KBM-7 (cell line): ENCODE results near the gene WDR73.
A peak's percentile ranks its signal among the peaks of the same experiment; 100 is the strongest.

Source experiments
- DNase-seq: peaks from one replicate; pipeline ENCODE4 v3.0.0-alpha.2; 2015
- in situ Hi-C: fragments of 300-500 bp; cut with MboI; formaldehyde crosslinking; loops from 2 replicates; pipeline ENCODE4 v1.14.3; 2020; ENCODE audit warnings: low sequenced_read_pairs, low pct_unique_long_range_greater_than_20kb, mixed read lengths

Gene WDR73

DNA sequence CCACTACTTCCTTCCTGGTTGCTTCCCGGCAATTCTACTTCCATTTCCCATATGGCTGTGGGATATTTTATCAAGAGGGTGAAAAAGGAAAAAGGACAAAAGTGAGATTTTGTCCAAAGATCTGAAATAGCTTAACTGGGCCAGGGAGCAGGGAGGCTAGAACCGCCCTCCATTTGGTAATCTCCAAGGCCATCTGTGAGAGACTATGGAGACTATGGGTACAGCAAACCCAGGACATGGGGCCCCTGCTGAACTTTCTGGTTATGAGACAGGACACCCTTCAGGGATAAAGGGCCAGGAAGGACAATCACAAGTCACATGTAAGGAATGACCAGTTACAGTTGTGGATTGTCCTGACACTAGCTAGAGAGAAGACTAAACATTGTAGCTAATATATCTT lies 29.0 kb downstream of the WDR73 start:
- no peak for DNase-seq
- in situ Hi-C loops: no loop called here

DNA sequence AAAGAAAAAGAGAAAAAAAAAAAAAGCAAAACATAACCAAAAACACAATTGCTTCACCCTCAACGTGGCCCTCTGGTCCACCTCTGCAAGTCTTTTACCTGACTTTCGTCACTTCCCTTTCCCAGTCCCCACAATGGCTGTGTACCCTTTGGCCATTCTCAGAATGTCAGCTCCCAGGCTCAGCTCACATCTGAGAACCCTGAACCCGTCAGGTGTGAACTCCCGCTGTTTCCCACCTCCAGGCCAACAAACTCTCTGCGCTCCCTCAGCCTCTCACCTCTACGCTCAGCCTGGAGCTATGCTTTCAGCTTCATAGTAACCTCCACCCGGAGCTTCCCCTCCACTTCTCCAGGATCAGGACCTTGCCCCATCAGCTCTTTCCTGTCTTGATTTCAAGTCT lies 29.7 kb downstream of the WDR73 start:
- in situ Hi-C loops: no loop called here
- DNase-seq: no peak

DNA sequence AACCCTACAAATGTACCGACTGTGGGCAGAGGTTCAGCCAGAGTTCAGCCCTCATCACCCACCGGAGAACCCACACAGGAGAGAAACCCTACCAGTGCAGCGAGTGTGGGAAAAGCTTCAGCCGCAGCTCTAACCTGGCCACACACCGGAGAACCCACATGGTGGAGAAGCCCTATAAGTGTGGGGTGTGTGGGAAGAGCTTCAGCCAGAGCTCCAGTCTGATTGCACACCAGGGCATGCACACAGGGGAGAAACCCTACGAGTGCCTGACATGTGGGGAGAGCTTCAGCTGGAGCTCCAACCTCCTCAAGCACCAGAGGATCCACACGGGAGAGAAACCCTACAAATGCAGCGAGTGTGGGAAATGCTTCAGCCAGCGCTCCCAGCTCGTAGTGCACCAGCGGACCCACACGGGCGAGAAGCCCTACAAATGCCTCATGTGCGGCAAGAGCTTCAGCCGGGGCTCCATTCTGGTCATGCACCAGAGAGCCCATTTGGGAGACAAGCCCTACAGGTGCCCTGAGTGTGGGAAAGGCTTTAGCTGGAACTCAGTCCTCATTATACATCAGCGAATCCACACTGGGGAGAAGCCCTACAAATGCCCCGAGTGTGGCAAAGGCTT lies 32.6 kb downstream of the WDR73 start:
- in situ Hi-C loops: no loop called here
- no peak for DNase-seq

DNA sequence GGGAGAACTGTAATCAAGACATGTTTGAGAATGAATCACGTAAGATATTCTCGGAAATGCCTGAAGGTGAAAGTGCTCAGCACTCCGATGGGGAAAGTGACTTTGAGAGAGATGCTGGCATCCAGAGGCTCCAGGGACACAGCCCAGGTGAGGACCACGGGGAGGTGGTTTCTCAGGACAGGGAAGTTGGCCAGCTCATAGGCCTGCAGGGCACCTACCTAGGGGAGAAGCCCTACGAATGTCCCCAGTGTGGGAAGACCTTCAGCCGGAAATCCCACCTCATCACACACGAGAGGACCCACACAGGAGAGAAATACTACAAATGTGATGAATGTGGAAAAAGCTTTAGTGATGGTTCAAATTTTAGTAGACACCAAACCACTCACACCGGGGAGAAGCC lies 33.5 kb downstream of the WDR73 start:
- in situ Hi-C loops: no loop called here
- no peak for DNase-seq

DNA sequence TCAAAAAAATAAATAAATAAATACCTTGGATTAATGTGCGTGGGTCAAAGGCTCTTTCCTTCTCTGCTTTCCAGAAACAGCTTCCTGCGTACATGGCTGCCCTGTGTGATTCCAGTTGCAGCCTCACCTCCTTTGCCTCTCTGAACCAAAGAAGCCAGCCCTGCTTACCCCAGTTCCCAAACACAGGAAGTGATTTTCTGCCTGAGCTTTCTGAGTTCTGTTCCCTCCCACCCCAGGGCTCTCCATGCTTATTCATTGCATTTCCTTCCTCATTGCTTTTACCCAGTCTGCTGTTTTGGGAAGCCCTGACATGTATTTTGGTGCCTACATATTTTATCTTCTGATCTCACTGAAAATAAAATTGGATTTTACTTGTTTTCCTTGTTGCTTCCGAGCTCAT lies 37.8 kb downstream of the WDR73 start:
- in situ Hi-C loops: no loop called here
- DNase-seq: peak; percentile 92

DNA sequence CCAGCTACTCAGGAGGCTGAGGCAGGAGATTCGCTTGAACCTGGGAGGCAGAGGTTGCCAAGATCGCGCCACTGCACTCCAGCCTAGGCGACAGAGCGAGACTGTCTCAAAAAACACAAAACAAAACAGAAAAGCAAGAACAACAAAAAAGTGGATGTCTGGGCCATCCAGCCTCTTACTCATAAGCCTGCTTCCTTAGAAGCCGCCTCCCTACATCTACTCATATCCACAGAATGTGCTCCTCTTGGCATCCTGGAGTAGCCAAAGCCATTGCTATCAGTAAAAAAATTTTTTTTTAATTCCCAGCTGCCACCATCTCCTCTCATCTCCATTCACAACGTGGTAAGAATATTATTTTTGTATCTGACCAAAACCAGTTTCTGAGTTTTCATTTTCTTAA lies 42.5 kb downstream of the WDR73 start:
- DNase-seq: no peak
- in situ Hi-C loops: no loop called here

DNA sequence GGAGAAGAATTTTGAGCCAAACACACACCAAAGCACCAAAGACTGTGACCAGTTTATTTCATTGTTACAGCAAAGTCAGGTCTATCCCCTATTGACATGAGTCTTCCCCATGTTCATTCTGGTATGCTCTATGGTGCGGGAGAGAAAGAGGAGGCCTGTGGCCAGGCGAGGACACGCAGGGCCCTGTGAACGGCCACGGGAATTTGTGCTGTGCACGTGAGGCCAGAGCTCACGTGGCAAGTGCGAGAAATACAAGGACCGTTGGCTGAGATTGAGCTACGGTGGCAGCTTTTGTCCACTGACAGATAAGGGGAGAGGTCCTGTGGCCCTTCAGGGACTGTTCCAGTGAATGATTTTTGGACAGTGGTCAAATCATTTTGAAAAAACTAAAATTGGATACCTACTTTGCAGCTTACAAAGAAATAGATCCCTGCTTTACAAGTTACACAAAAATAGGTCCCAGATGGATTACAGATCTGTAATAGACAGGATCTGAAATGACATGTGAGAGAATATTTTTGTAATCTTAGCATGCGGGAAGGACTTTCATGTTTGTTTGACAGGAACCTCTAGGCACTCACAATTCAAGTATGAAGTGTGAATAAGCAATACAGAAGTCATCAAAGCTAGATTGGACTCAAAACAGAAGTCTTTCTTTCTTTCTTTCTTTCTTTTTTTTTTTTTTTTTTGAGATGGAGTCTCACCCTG lies 44.1 kb downstream of the WDR73 start:
- DNase-seq: no peak
- in situ Hi-C loops: no loop called here

DNA sequence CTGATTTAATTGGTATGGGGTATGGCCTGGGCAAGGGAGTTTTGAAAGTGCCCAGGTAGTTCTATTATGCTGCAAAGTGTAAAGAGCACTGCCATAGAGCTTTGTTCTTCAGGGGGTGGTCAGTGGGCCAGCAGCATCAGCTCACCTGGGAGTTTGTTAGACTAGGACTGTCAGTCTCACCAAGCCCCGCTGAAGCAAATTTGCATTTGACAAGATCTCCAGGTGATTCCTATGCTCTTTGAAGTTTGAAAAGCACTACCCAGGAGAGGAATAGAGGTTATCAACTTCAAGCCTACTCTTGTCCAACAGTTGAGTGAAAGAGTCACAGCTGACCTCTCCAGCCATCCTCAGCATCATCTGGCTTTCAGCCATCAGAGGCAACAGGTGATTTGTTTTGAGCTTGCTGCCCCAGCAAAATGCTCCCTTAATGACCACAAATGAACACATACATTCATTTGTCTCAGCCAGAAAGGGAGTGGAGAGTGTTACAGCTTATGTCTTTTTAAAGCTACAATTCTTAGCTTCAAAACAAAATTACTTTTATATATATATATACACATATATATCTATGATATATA lies 45.3 kb downstream of the WDR73 start:
- in situ Hi-C loops: no loop called here
- DNase-seq: no peak

DNA sequence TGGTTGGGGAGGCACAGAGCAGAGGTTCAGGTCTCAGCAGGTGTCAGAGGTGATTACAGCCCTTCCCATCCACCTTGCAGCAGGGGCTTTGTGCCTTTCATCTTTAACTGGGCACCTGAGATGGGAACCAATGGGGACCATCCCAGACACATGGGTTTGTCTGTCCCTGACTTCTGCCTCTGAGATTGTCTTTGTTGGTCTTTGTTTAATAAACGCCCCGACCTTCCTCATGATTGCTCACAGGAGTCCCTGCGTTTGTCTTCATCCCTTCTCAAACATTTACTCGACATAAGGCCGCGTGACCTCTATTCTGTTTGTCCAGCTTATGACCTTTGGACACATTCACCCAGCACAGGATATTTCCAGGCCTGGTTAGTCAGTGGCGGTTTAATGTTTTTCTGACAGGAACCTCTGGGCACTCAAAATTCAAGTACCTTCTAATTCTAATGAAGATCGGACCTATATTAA lies 47.4 kb downstream of the WDR73 start:
- DNase-seq: no peak
- in situ Hi-C loops: no loop called here

DNA sequence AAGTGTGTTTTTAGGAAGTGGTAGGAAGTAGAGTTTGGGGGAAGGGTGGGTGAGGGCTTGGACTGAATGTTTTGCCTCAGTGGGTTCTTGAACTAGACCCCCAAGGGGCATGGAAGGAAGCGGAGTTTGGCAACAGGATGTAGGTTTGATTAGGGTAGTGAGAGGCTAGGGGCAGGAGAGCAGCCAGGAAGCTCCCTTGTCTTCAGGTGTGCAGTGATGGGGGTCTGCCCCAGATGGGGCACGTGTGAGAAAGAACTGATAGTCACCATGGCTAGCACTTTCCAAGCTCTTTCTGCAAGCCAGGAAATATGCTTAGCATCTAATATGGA lies 48.6 kb downstream of the WDR73 start:
- DNase-seq: no peak
- in situ Hi-C loops: no loop called here

DNA sequence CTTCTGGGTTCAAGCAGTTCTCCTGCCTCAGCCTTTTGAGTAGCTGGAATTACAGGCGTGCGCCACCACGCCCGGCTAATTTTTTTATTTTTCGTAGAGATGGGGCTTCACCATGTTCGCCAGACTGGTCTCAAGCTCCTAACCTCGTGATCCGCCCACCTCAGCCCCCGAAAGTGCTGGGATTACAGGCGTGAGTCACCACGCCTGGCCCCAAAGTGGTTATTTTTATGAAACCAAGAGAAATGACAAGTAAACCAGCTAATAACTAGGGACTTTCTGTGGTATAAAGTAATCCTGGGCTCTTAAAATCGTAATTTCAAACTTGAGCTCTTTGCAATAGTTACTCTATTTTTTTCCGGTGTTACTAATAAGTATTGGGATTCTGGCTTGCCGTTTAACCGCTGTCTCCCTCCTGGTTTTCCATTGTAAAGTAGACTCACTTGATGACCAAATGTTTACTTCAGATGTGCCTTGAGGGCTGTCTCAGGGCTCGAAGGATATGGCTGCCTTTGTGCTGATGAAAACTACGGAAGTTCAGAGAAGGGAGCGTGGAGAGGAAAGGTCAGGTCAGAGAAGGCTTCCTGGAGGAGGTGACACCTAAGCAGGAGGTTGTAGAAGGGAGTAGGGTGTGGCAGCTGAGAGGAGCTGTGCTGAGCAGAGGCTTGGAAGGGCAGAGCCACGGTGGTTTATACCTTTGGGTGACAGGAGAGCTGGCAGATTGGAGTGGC lies 49.1 kb downstream of the WDR73 start:
- DNase-seq: no peak
- in situ Hi-C loops: no loop called here

DNA sequence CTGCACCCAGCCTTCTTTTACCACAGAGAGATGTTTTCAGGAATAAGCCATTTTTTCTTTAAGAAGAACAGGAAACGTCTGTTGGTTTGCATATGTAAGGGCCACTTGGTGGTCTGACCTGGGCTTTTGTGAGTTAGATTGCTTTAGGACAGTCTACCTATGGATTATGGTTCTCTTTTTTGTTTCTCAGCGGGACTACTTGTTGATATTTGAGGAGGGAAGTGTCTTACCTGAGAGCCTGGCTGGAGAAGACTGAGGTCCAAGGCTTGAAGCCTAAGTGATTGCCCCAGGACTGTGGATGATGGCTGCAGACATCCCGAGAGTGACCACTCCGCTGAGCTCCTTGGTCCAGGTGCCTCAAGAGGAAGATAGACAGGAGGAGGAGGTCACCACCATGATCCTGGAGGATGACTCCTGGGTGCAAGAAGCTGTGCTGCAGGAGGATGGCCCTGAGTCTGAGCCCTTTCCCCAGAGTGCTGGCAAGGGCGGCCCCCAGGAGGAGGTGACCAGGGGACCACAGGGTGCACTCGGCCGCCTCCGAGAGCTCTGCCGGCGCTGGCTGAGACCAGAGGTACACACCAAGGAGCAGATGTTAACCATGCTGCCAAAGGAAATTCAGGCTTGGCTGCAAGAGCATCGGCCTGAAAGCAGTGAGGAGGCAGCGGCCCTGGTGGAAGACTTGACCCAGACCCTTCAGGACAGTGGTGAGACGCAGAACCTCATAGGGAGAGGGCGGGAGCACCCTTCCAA lies 50.3 kb downstream of the WDR73 start:
- in situ Hi-C loops: no loop called here
- DNase-seq: no peak

DNA sequence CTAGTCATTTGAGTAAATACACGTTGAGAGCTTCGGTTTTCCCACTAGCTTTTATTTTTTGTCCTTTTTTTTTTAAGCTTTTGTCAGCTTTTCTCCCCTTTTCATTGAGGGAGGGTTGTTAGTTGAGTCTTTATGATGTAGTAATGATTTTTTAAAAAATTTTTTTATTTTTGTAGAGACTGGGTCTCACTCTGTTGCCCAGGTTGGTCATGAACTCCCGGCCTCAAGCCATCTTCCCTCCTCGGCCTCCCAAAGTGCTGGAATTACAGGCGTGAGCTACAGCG lies 52.6 kb downstream of the WDR73 start:
- in situ Hi-C loops: no loop called here
- DNase-seq: no peak

DNA sequence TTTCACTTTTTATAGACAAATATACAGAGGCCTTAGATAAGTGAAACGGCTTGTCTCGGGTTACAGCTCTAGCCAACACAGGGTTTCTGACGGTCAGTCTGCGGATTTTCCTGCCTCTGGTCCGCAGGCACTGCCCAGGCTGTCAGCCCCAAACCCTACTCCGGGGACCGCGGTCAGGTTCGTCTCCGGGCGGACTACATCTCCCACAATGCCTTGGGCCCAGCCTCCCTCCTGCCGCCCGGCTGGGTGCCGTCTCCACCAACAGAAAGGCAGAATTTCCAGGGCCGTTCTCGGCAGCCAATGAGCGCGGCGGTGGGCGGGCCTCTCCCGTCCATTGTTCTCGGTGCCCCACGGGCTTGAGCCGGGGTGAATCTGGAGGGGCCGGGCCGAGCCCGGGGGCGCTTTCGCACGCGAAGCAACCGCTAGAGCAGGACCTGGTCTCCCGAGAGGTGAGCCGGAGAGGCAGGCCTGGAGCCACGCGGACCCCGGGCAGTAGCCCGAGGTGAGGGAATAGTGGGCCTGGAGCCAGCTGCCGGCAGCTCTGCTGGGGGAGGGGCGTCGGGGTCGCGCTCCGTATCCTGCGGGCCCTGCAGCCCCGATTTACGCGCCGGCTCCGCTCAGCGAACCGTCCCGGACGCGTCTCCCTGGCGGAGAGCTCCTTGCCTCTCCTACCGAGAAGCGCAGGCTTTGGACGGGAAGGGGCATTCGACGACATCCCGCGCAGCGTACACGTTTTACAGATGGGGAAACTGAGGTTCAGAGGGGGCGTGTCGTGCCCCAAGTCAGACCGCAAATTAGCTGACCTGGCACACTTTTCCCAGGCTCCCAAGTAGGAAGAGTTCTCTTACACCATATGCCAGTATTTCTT lies 53.2 kb downstream of the WDR73 start, which contains the start of gene ZSCAN2:
ZSCAN2 (plus strand) TSS at position 323 of the 868 bp plus-strand sequence. CDS start 2,919 bp downstream, outside the sequence.
- DNase-seq: peak; percentile 99
- in situ Hi-C loops: no loop called here

DNA sequence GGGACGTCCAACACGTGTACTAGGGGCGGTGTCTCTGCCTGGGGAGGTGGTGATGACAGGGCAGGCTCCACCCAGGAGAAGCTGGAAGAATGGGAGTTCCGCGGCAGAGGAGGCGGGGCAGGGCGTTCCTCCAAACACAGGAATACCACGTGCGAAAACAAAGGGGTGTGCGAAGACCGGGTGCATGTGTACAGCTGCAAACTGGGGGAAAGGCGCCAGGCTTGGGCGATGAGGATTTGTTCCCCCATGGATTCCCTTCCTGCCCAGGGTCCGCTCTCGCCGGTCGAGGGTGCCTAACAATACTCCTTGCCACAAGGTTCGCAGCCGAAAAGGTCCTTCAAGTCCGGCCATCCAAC lies 53.8 kb downstream of the WDR73 start:
- DNase-seq: peak; percentile 93
- in situ Hi-C loops: no loop called here

DNA sequence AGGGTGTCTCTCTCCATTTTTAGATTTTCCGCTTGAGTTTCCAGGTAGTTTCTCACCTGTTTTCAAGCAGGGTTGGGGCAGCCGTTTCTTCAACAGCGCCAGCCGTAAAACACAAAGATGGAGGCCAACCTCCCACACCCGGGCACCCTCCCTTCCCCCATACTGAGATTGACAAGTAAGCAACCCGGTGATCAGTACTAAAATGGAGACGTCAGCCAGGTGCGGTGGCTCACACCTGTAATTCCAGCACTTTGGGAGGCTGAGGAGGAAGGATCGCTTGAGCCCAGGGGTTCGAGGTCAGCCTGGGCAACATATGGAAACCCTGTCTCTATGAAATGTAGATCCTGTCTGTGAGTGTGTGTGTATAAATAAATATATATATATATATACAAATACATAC lies 54.2 kb downstream of the WDR73 start:
- in situ Hi-C loops: no loop called here
- DNase-seq: no peak

DNA sequence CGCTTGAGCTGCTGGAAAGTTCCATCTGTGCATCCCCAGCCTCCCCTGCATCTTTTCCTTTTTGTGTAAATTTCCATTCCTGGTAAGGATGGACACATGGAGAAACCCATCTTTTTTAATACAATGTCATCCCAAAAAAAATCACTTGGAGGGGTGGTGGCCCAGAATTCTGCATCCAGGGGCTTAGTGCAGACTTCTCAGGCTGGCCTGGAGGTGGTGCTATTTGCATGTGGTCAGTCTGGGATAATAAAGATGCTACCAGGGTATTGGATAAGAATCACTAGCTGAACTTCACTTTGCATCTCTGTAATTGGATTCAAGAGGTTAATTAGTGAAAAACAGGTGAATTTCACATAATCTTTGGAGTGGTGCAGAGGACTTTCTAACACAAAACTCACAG lies 55.1 kb downstream of the WDR73 start:
- DNase-seq: peak; percentile 86

DNA sequence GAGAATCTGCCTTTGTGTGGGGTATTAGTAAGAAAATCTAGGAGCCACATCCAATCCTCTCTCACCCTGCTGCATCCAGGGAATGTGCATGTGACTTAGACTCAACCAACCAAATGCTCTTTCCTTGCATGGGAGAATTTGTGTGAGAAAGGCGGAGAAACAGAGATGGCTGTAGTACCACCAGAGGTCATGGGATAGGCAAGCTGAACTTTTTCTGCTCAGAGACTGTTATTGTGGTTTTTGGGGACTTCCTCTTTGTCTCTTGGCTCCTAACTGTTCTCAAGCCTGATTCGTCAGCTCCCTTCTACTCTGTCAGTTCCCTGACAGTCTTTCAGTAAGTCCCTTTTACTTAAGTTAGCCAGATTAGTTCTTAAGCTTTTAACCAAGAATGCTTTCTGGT lies 55.8 kb downstream of the WDR73 start:
- in situ Hi-C loops: no loop called here
- DNase-seq: peak; percentile 99

More for the DNA sequence above, 55.1 kb downstream of the WDR73 start:
- in situ Hi-C loops: no loop called here

DNA sequence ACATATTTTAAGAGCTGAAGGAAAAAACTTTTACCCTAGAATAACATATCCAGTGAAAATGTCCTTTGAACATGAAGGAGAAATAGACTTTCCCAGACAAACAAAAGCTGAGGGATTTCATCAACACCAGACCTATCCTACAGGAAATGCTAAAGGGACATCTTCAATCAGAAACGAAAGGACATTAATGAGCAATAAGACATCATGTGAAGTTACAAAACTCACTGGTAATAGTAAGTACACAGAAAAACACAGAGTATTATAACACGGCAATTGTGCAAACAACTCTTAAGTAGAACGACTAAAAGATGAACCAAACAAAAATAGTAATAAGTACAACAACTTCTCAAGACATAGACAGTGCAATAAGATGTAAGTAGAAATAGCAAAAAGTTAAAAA lies 56.8 kb downstream of the WDR73 start:
- in situ Hi-C loops: no loop called here
- DNase-seq: no peak
